Right kidney (tissue), 1 donor: ENCODE results near the gene MAGI3.
"Not testable (repeated sequence)": the region's sequence is repeated elsewhere in the genome, so short reads cannot be mapped to it uniquely, and the experiment has no call there.

ENCODE experiments used
- DNase-seq: peaks from one replicate; pipeline ENCODE4 v3.0.0-alpha.2; 2016

The MAGI3 gene

DNA sequence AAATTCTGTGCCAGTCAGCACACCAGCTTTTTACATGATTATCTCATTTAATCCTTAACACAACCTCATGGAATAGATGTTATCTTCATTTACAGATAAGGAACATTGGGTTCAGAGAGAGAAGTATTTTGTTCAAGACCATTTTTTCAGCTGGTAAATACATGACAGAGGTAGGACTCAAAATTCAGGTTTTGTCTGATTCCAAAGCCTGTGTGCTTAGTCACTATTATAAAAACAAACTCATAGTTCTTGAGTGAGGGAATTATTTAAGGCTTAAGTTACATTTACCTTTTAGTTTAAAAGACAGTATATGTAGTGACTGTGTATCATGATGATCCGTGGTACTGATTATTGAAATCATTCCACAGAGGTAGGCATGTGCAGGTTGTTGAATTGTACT lies 125.2 kb downstream of the MAGI3 start:
- no peak for DNase-seq

DNA sequence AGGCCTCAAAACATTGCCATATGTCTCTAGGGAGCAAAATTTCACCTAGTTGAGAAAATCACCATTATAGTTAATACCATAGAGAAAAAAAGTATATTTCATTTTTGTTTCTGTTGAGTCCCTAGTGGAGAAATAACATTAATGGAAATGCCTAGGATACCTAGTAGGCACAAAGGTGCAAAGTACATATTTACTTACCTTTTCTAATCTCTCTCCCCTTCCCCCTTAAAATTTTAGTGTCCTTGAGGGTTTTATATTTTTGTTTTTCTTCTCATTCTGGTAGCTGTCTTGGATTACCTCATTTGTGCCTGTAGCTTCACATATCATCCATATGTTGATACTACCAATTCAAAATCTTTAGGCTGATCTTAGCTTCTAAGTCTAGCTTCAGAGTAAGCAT lies 127.0 kb downstream of the MAGI3 start:
- no peak for DNase-seq

DNA sequence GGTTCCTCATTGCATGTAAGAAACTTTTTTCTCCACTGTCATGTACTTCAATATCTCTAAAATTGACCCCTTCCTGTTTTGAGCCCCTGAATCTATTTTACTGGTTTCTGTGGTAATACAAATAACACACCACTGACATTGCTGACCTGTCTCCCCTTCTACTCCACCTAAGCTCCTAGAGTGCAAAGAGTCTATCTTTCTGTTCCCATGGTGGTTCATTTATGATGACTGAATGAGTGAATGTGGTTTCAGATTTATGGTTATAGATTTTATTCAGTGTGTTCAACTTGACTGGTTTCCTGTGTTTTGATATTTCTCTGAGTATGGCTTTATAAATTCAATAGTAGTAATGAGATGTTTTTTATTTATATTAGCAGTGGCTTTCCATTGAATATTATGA lies 127.7 kb downstream of the MAGI3 start:
- DNase-seq: no peak

DNA sequence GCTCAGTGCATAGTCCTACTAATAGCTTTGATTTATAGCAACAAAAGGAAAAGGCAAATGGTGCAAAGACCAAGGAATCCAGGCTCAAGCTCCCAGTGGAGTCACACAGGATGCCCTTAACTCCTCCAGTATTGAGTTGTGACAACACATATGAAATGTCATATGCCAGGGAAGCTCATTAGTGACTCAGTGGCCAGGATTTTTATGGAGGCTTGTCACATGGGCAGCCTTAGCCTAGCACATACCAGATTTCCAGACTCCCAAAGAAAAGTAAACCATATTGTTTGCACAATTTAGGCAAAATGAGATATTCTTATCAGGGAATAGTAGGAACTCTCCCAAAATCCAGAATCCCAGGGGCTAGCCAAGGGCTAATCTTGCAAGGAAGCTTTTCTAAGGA lies 129.2 kb downstream of the MAGI3 start:
- no peak for DNase-seq

DNA sequence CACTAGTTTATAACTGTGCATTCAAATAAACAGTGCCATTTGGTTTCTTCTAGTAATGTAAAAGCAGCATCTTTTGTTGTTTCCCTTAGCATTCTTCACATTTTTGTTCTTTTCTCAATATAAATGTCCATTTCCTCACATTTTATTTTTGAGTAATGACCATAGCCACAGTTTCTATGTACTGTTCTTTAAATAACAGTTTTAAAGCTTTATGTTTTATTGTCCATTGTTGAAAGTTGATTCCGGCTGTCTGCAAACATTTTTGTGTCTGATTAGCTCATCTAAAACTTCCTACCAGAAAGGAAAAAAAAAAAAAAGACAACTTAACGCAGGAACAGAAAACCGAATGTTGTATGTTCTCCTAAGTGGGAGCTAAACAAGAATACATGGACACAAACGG lies 139.7 kb downstream of the MAGI3 start:
- DNase-seq: no peak

DNA sequence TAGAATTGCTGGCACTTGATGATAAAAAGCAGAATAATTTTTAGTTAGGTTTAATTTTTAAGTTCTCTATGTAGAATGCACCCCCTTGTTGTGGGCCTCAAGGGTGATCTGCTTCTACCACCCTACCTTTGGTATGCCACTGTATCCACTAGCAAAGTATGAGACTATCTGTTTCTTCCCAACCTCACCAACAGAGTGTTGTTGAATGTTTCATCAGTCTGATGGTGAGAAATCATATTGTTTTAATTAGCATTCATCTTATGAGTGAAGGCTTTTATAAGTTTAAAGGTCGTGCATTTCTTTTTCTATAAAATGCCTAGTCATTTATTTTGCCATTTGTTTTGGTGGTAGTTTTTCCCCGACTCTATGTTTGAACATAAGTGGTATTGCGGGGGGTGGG lies 141.0 kb downstream of the MAGI3 start:
- DNase-seq: no peak

DNA sequence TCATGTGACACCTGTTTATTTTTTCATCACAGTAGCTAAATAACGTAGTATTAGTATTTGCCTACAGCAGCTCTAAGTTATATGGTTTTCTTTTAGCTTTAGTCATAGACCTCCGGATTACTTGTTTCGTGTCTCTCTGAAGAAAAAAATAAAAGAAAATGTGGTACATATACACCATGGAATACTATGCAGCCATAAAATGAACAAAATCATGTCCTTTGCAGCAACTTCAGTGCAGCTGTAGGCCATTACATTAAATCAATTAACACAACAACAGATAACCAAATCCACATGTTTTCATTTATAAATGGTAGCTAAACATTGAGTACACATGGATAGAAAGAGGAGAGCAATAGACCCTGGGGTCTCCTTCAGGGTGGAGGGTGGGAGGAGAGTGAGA lies 142.7 kb downstream of the MAGI3 start:
- DNase-seq: no peak

DNA sequence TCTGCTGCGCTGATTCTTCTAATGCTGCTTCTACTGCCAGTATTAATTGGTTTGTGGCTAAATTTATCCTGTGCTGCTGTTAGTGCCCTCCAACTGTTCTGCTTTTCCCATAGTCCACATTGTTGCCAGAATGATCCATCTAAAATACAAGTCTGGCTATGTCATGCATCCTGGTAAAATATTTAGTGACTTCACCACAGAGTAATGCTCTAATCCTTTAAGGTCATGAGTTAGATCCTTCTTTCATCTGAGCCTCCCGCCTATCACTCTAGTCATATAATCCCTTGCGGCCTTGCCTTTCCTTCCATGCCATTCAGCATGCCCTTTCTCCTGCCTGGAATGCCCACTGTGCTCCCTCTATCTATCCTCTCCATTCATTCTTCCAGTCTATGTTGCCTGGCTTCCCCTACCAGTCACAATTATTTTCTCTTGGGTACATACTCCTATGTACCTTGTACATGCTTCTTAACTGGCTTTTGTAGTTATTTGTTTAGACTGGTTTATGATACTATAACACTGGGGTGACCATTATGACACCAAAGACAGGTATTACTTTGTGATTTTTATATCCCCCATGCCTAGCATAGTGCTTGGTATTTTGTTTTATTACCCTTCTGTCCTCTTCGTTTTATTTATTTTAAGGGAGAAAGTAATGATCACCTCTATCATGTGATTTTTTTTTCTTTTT lies 144.0 kb downstream of the MAGI3 start:
- DNase-seq: no peak

DNA sequence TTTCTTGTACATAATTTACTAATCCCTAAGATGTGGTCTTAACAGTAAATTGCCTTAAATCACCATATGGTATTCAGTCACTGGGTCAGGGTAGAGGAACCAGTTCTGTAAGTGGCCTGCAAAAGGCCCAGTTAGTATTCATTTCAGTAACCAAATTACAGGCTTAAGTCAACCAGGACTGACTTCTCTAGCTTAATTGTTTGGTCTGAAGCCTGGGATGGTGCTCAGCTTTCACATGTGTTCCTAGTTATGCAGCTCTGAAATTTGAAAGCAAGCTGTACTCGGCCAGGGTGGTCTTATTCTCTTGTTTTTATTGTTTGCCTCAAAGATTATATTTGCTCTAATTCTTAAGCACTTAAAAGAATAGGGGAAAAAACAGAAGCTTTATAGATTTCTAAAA lies 144.6 kb downstream of the MAGI3 start:
- DNase-seq: no peak

DNA sequence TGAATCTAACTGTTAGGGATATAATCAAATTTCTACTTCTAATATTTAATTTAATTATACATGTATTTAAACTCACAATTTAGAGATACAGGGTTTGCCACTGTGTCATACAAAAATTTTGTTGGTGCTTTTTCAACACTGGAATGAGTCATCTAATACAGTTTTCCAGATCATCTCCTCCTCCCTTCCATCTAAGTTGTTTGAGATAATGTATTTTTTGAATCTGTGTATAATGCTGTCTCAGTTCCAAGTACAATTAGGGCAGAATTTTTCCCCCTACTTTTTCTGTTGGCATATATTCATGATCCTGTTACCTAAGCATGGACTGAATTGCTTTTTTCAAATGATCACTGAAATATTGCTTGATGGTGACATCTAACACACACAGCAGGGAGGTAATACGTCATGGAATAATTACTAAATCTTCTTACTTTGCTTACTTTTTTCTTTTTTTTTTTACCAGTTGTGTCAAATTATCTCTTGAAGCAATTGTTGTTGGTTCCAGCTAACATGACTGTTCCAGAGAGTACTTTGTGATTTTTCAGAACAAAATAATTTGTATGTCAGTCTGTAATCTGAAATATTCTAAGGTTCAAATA lies 146.0 kb downstream of the MAGI3 start:
- no peak for DNase-seq

DNA sequence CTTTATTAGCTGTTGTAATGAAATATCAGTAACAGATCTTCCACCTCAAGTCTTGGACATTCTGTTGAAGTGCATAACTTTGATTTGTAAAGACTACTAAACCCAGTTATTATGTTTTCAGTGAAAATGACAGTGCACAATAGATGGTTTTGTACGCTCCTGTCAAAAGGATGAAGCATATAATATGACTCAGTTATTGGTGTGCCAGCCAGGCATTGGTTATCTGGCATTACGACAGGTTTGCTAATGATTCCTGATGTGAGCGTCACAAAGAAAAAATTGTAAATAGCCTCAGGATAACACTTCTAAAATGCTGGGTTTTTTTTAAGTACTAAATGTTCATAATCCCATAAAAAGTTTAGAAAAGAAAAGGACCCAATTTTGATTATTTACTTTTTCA lies 147.9 kb downstream of the MAGI3 start:
- no peak for DNase-seq

DNA sequence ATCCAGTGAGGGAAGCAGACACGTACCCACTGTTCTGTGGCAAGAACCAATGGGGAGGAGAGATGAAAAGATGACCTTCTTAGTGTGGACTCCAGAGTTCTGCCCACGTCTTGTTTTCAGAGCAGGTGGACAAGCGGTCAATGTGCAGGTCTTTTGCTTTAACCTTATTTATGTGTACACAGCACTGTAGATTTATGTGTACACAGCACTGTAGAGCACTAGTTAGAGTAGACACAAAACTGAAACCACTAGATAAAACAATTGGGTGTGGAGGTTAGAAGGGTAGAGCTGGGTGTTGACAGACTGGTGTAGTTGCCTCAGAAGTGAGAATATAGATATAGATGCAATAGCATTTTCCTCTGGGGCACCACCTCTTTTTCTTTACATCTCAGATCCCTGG lies 150.0 kb downstream of the MAGI3 start:
- DNase-seq: no peak

DNA sequence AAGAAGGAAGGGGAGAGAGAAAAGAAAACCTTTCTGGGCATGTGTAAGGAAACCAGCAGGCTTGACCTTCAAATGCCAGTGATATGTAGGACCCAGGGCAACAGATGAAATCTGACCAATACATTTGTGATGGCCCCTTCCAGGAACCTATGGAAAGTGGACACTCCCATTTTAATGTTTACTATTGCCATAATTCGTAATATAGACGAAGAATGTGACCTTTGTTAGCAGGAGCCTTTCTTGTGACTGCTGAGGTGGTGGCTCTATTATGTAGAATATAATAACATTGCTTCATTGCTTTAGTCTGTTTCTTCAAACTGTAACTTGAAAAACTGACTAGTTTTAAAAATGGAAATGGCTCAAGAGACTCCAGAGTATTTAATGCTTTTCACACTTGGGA lies 150.8 kb downstream of the MAGI3 start:
- DNase-seq: no peak

DNA sequence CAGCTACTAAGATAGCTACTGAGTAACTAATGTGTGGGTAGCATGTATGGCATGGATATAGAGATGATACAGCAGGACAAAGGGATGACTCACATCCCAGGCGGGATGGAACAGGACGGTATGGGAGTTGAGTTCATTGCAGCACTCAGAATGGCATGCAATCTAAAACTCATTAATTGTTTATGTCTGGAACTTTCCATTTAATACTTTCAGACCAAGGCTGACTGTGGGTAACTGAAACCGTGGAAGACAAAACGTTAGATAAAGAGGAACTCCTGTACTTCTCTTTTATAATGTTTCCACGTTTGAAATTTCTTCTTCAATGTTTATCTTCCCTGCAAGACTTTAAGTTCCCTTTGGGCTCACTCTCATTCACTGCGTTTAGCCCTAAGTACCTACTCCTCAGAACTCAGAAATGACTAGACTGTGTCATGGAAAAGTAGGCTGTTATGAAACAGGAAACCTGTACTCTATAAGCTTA lies 151.9 kb downstream of the MAGI3 start:
- DNase-seq: no peak

DNA sequence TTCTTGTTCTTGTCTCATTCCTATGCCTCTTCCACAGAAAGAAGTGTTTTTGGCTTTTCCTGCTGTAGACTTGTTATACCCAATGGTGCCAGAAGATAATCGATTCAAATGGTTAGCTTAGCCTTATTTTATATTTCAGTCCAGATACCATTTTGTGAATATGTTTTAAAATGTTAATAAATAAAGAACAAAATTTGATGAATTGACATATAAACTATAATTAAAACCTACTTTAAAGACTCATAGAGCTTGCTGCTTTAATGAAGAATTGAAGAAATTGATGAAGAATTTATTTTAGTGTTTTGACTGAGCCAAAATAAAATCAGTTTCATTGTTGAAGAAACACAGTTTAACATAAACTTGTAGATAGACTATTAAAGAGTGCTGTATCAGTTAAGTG lies 152.8 kb downstream of the MAGI3 start:
- DNase-seq: no peak

DNA sequence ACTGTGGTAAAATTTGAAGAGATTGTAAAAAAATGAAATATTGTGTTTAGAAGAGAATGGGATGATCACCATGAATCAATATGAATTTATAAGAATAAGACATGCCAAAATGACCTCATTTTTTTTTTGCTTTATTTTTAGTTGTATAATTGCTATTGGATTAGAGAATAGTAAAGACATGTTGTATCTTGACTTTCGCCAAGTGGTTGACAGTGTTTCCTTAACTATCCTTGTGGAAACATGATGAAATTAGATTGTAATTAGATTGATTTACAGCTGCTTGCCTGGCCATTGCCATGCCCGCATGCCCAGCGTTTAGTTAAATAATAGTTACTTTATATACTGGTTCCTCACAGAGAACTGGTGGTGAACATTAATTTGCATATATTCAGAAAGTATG lies 154.9 kb downstream of the MAGI3 start:
- DNase-seq: no peak

DNA sequence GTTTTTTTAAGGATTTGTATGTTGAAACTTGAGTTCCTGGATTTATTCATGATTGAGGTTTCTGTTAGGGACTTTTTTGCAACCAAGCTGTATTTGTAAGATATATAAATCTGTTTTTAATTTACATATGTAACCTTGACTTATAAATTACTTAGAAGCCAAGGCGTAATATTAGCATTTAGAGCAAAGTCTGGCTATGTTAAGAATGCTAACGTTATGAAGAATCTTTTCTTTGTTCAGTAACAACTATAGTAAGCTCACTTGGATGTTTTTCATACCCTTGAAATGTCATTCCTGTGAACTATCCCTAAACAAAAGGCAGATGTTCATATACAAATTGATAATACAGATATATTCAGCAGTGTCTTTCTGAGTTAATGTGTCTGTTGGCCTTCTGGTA lies 155.3 kb downstream of the MAGI3 start:
- no peak for DNase-seq

DNA sequence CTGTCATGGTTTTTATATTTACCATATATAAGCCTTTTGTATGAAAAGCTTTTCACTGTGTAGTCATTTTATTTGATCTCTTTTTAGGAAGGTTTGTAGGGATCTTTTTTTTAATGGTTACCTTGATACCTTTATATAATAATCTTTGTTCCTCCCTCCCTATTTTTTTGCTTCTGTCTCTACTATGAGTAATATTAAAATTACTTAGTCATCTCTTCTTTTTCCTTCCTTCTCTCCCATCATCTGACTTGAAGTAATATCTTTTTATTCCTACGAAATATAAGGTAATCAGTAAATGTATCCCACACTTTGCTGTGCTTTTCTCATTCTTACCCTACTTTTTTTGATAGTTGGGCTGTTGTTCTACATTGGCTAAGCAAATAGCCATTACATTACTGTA lies 161.4 kb downstream of the MAGI3 start:
- no peak for DNase-seq

DNA sequence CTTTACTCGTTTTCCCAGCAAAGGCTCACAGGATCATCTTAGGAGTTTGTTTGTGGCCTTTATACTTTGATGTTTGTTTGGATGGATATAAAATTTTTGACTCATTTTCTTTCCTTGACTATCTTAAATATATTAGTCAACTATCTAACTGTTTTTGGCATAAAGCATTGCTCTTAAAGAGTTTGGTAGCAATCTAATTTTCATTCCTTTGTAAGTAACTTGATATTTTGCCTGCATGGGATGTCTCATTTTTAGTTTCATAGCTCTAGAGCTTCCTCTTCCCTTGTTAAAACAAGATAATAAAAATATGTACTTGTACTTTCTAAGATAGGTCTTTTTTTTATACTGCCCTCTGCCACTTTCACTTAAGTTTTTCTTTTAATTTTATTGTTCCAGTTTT lies 161.9 kb downstream of the MAGI3 start:
- DNase-seq: no peak

DNA sequence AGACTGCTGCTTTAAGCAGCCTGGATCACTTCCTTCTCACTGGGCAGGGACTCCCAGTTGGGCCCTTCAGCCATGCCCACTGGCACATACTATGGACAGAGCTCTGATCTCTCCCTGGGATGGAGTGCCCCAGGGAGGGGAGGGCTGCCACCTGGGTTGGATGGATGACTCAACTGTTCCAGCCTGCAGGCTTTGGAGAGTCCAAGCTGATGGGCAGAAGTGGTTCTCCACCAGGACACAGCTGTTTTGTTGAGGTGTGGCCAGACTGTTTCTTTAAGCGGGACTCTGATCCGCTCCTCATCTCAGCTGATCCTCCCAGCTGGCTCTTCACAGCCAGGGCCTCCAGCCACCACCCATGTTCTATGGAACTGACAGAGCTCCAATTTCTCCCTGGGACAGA lies 166.9 kb downstream of the MAGI3 start:
- no peak for DNase-seq

DNA sequence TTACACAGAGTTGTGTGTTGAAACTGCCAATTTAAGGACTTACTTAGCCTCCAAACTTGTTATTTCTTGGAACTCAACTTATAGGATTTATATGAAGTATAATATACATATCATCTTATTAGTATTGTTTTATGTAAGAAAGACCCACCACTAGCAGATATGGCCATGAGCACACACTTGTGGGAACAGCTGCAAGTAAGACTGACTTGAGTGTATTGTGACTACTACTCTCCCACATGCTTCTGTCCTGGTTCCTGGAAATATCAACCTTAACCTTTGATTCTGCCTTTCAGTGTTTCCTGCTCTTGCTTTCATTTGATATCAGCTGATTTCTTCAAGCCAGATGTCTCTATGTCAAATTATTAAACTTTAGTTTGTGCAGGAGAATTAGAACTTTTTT lies 175.3 kb downstream of the MAGI3 start:
- no peak for DNase-seq

DNA sequence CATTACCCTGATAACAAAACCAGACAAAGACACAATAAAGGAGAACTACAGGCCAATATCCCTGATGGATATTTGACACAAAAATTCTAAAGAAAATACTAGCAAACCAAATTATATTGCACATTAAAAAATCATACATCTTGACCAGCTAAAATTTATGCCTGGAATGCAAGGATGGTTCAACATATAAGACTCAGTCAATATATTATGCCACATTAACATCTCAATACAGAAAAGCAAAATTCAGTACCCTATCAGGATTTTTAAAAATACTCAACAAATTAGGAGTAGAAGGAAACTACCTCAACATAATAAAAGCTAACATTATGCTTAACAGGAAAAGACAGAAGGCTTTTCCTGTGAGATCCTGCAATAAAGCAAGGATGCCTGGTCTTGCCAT lies 177.1 kb downstream of the MAGI3 start:
- no peak for DNase-seq

DNA sequence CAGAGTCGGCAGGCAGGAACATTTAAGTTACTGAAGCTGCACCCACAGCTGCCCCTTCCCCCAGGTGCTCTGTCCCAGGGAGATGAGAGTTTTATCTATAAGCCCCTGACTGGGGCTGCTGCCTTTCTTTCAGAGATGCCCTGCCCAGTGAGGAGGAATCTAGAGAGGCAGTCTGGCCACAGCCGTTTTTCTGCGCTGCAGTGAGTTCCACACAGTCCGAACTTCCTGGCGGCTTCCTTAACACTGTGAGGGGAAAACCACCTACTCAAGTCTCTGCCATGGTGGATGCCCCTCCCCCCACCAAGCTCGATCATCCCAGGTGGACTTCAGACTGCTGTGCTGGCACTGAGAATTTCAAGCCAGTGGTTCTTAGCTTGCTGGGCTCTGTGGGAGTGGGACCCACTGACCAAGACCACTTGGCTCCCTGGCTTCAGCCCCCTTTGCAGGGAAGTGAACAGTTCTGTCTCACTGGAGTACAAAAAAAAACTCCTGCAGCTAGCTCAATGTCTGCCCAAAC lies 185.5 kb downstream of the MAGI3 start:
- not testable (repeated sequence) for DNase-seq

DNA sequence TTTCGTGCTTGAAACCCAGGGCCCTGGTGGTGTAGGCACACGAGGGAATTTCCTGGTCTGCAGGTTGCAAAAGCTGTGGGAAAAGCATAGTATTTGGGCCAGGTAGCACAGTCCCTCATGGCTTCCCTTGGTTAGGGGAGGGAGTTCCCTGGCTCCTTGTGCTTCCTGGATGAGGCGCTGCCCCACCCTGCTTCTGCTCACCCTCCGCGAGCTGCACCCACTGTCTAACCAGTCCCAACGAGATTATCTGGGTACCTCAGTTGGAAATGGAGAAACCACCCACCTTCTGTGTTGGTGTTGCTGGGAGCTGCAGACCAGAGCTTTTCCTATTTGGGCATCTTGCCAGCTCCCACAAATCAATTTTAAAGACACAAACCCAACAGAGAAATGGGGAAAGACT lies 186.0 kb downstream of the MAGI3 start:
- no peak for DNase-seq
